ENCODE results near the gene RP2.

RP2 gene

GRCh38 chrX:46856483-46856882, 19.6 kb downstream of the RP2 start:
- TF ChIP-seq, protein P1, sequence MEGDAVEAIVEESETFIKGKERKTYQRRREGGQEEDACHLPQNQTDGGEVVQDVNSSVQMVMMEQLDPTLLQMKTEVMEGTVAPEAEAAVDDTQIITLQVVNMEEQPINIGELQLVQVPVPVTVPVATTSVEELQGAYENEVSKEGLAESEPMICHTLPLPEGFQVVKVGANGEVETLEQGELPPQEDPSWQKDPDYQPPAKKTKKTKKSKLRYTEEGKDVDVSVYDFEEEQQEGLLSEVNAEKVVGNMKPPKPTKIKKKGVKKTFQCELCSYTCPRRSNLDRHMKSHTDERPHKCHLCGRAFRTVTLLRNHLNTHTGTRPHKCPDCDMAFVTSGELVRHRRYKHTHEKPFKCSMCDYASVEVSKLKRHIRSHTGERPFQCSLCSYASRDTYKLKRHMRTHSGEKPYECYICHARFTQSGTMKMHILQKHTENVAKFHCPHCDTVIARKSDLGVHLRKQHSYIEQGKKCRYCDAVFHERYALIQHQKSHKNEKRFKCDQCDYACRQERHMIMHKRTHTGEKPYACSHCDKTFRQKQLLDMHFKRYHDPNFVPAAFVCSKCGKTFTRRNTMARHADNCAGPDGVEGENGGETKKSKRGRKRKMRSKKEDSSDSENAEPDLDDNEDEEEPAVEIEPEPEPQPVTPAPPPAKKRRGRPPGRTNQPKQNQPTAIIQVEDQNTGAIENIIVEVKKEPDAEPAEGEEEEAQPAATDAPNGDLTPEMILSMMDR (IDR thresholded peaks at IDR 0.05; ENCODE audit: control extremely low read depth, extremely low read depth, low read depth, missing control alignments) = no peak
- POLR2A ChIA-PET = no interaction called here
- CTCF ChIA-PET = no interaction called here
- no peak for DNase-seq (ENCODE audit: extremely low spot score)

- TF ChIP-seq, protein P1 (IDR thresholded peaks at IDR 0.05; ENCODE audit: control extremely low read depth, extremely low read depth, low read depth, missing control alignments) = no peak
- ChIA-PET CTCF (no interaction called here), POLR2A (no interaction called here)
- no peak for DNase-seq (ENCODE audit: extremely low spot score)
These were observed 23.7 kb downstream of the RP2 start for GRCh38 chrX:46860557-46860956.

DNA sequence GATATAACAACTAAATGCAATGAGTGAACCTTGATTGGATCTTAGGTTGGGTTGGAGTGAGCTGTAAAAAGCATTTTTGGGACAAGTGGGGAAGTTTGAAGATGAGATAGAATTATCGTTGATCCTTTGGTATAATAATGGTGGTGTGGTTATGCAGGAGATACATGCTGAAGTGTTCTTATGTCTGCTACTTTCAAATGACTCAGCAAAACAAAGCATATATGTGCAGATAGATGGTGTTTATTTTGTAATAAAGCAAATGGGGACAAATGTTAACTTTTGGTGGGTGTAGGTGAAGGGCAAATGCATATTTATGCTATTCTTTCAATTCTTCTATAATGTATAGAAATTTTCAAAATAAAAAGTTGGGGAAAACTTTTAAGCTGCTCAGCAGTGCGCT, 26.2 kb downstream of the RP2 start:
- CTCF ChIA-PET = no interaction called here
- TF ChIP-seq, protein P1 (IDR thresholded peaks at IDR 0.05; ENCODE audit: control extremely low read depth, extremely low read depth, low read depth, missing control alignments) = no peak

GRCh38 chrX:46864606-46865005, 27.8 kb downstream of the RP2 start:
- DNase-seq (ENCODE audit: extremely low spot score) = no peak
- ChIA-PET CTCF (no interaction called here), POLR2A (no interaction called here)
- TF ChIP-seq, protein P1 (IDR thresholded peaks at IDR 0.05; ENCODE audit: control extremely low read depth, extremely low read depth, low read depth, missing control alignments) = no peak

More for the DNA sequence above, 26.2 kb downstream of the RP2 start:
- DNase-seq (ENCODE audit: extremely low spot score) = no peak
- POLR2A ChIA-PET = no interaction called here

GRCh38 chrX:46865281-46865680, 28.4 kb downstream of the RP2 start:
- CTCF ChIA-PET = interaction anchor here (1.2 kb wide), 1 partner anchor 38 kb away, joined by 4 read pairs; no protein-coding TSS in a partner anchor
- TF ChIP-seq, protein P1 (IDR thresholded peaks at IDR 0.05; ENCODE audit: control extremely low read depth, extremely low read depth, low read depth, missing control alignments) = no peak
- DNase-seq (ENCODE audit: extremely low spot score) = no peak
- POLR2A ChIA-PET = no interaction called here

- no peak for DNase-seq (ENCODE audit: extremely low spot score)
- ChIA-PET POLR2A (no interaction called here), CTCF (interaction anchor here (1.2 kb wide), 1 partner anchor 37 kb away, joined by 4 read pairs; no protein-coding TSS in a partner anchor)
- TF ChIP-seq, protein P1 (IDR thresholded peaks at IDR 0.05; ENCODE audit: control extremely low read depth, extremely low read depth, low read depth, missing control alignments) = no peak
These were observed 29.9 kb downstream of the RP2 start for GRCh38 chrX:46866726-46867125.

GRCh38 chrX:46873746-46874145, 36.9 kb downstream of the RP2 start:
- no peak for DNase-seq (ENCODE audit: extremely low spot score)
- ChIA-PET POLR2A (no interaction called here), CTCF (no interaction called here)
- TF ChIP-seq, protein P1 (IDR thresholded peaks at IDR 0.05; ENCODE audit: control extremely low read depth, extremely low read depth, low read depth, missing control alignments) = no peak

Measured in GM10248 (cell line).